ENCODE results near the gene PLCH1. TPM values are rescaled to one million over a fixed set of nuclear protein-coding genes. Genes with fewer than 3 reads are reported as not detected.

The PLCH1 gene
- total and polyA plus RNA-seq, 2 of the 8 experiments (the other 6 are each of a cell fraction or from before 2014, with no cell fraction given) = 5.8 to 17.2 TPM

DNA sequence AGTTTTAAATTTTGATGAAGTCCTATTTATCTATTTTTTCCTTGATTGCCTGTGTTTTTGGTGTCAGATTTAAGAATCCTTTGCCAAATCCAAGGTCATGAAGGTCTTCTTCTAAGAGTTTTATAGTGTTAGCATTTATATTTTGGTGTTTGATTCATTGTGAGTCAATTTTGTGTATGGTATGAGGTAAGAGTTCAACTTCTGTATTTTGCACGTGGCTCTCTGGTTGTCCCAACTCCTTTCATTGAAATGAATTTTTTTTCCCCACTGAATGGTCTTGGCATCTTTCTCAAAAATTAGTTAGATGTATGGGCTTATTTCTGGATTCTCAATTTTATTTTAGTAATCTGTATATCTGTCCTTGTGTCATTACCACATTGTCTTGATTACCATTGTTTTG is 394.3 kb downstream of the PLCH1 start:
- H3K23me2 ChIP-seq (ENCODE audit: low read depth, low read length) = no peaks in the 10 kb centered on the region
- POLR2A ChIA-PET (ENCODE audit: partially characterized antibody) = no interaction called here
- no peak overlapping the region for H3K18ac ChIP-seq (ENCODE audit: extremely low read depth, low read length)
- no peaks in the 10 kb centered on the region for H3K79me1 ChIP-seq (ENCODE audit: low read depth, low read length)
- H3K23ac ChIP-seq (ENCODE audit: insufficient read length) = no peak overlapping the region
- no peak overlapping the region for H2BK120ac ChIP-seq (replicated peaks; ENCODE audit: low read depth, low read length)
- no peak overlapping the region for H2BK20ac ChIP-seq (ENCODE audit: low read length)
- H2AFZ ChIP-seq (ENCODE audit: low read length) = no peak overlapping the region
- no peak overlapping the region for H2BK12ac ChIP-seq (ENCODE audit: low read depth, low read length)
- H3K27me3 ChIP-seq (replicated peaks in 1 of 4; ENCODE audit: control insufficient read depth in 3 of 4, extremely low read depth in 1 of 4, insufficient read depth in 3 of 4, low read length in 3 of 4) = no peaks in the 10 kb centered on the region; a peak in 1 of 7 replicates
- CTCF ChIA-PET (ENCODE audit: partially characterized antibody) = interaction anchor here (1.6 to 4.4 kb wide), 2 partner anchors 73 to 352 kb away, joined by 4 to 61 read pairs; no protein-coding TSS in a partner anchor
- H3K4me1 ChIP-seq (replicated peaks in 1 of 4; ENCODE audit: control insufficient read depth in 3 of 4, insufficient read depth in 4 of 4, low read length in 3 of 4) = no peaks in the 10 kb centered on the region; a peak in 1 of 7 replicates
- DNase-seq (ENCODE audit: low read depth in 1 of 2, low spot score in 2 of 2) = no peak
- no peaks in the 10 kb centered on the region for H3K79me2 ChIP-seq (ENCODE audit: control insufficient read depth in 1 of 2, insufficient read depth in 2 of 2, low read length in 2 of 2)
- no peak overlapping the region for H3K4ac ChIP-seq (replicated peaks; ENCODE audit: insufficient read length, low read depth, low read length)
- H4K5ac ChIP-seq (ENCODE audit: insufficient read length, low read depth, low read length) = no peak overlapping the region
- TF ChIP-seq EGR1 (IDR thresholded peaks at IDR 0.05; ENCODE audit: borderline replicate concordance, low read depth, low read length) (no peak), SAP30 (IDR thresholded peaks at IDR 0.05; ENCODE audit: insufficient read depth, insufficient replicate concordance, low read length) (no peak), EZH2 (IDR thresholded peaks at IDR 0.05; ENCODE audit: low read depth, low read length, severe bottlenecking) (no peak), ZNF274 (IDR thresholded peaks at IDR 0.05; ENCODE audit: borderline replicate concordance, extremely low read depth, low read length) (no peak), TAF7 (optimal IDR thresholded peaks at IDR 0.05; ENCODE audit: borderline replicate concordance, low read depth, low read length) (no peak), TBP (IDR thresholded peaks at IDR 0.05; ENCODE audit: low read depth, low read length) (no peak), RNF2 (IDR thresholded peaks at IDR 0.05; ENCODE audit: borderline replicate concordance, low read depth, low read length, missing control alignments, poor library complexity, severe bottlenecking) (no peak), RBBP5 (IDR thresholded peaks at IDR 0.05; ENCODE audit: borderline replicate concordance, low read depth, low read length) (no peak), NRF1 (IDR thresholded peaks at IDR 0.05; ENCODE audit: low read depth, low read length) (no peak), SUZ12 (IDR thresholded peaks at IDR 0.05; ENCODE audit: low read length) (no peak), BACH1 (IDR thresholded peaks at IDR 0.05; ENCODE audit: low read length) (no peak), PHF8 (conservative IDR thresholded peaks at IDR 0.05; ENCODE audit: low read depth, low read length) (no peak), RAD21 (IDR thresholded peaks at IDR 0.05 in 1 of 2, conservative IDR thresholded peaks at IDR 0.05 in 1 of 2; ENCODE audit: low read depth in 2 of 2, low read length in 2 of 2) (no peak)
- no peak overlapping the region for H2AK5ac ChIP-seq (ENCODE audit: low read depth, low read length)
- H3K56ac ChIP-seq (replicated peaks; ENCODE audit: insufficient read length, low read depth, low read length) = no peak overlapping the region
- no peak overlapping the region for H3K9ac ChIP-seq (replicated peaks in 1 of 4; ENCODE audit: extremely low read depth in 1 of 4, low read depth in 3 of 4, low read length in 3 of 4)
- no peaks in the 10 kb centered on the region for H4K20me1 ChIP-seq (replicated peaks in 1 of 2; ENCODE audit: control insufficient read depth in 1 of 2, insufficient read depth in 2 of 2, low read length in 2 of 2)
- no peak for FAIRE-seq
- no peak overlapping the region for H4K91ac ChIP-seq (replicated peaks; ENCODE audit: insufficient read length, low read length)
- H3K9me3 ChIP-seq (ENCODE audit: insufficient read depth in 2 of 2, low read depth in 1 of 2, low read length in 1 of 2) = no peaks in the 10 kb centered on the region
- WGBS, 2 experiments (ENCODE audit: extremely low coverage in 1 of 2, insufficient coverage in 1 of 2, insufficient read length in 1 of 2, insufficient replicate concordance in 2 of 2, low coverage in 1 of 2, low lambda C conversion rate in 2 of 2, missing lambda C conversion rate in 1 of 2) = 82% methylated on average over 1 of the region's 1 CpG; no CpG with 5 or more reads in 1 of the 2 experiments
- H2BK15ac ChIP-seq (ENCODE audit: low read length) = no peak overlapping the region
- no peak overlapping the region for H3K27ac ChIP-seq (ENCODE audit: low read depth, low read length)
- H3K4me2 ChIP-seq (ENCODE audit: insufficient read depth in 1 of 2, low read depth in 2 of 2, low read length in 2 of 2) = no peak overlapping the region
- no peak overlapping the region for H3K4me3 ChIP-seq (ENCODE audit: extremely low read depth in 1 of 4, insufficient read depth in 2 of 4, low read depth in 3 of 4, low read length in 4 of 4)
- H3K36me3 ChIP-seq (ENCODE audit: control insufficient read depth in 2 of 4, insufficient read depth in 4 of 4, low read length in 3 of 4) = no peaks in the 10 kb centered on the region
- no peak overlapping the region for H4K8ac ChIP-seq (ENCODE audit: extremely low read depth, insufficient read depth, low read length)
- no peak overlapping the region for H2BK5ac ChIP-seq (ENCODE audit: low read depth, low read length)
- no peak overlapping the region for H3K14ac ChIP-seq (ENCODE audit: insufficient read length)

All from H1 (cell line).